ENCODE measurements around the gene VMO1. TPM values are rescaled to one million over a fixed set of nuclear protein-coding genes. Genes with fewer than 3 reads are reported as not detected.

VMO1 gene
- polyA plus RNA-seq, 1 donor from 2014 or later, result 1.6 TPM

DNA sequence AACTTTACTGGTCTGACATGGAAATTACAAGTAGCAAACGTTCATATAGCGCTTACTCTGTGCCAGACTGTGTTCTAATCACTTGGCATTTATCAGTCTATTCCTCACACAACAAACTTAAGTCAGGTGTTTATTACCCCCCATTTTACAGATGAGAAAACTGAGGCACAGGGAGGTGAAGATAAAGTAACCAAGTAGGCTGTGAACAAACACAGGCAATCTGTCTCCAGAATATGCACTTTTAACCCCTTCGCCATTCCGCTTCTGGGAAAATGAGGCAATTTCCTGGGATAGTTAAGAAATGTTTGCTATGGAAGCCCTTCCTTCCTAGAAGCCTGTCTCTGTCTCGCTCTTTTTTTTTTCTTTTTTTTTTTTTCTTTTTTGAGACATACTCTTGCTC, 34.2 kb downstream of the VMO1 start:
- no peak overlapping the region for H3K27ac ChIP-seq (ENCODE audit: low read length)
- H3K27me3 ChIP-seq (ENCODE audit: insufficient read depth, low read depth, low read length), result no peaks in the 10 kb centered on the region
- no peaks in the 10 kb centered on the region for H3K9me3 ChIP-seq (ENCODE audit: low read length)
- H3K4me2 ChIP-seq (ENCODE audit: low read length), result no peak overlapping the region
- H3F3A ChIP-seq (ENCODE audit: insufficient read depth, low read length, poor library complexity, severe bottlenecking), result no peaks in the 10 kb centered on the region
- no peak overlapping the region for H3K9ac ChIP-seq (ENCODE audit: low read length)
- no peaks in the 10 kb centered on the region for H4K20me1 ChIP-seq (ENCODE audit: insufficient read depth)
- H3K36me3 ChIP-seq (ENCODE audit: insufficient read depth, low read length), result no peaks in the 10 kb centered on the region
- TF ChIP-seq MXI1 (conservative IDR thresholded peaks at IDR 0.05; ENCODE audit: poor library complexity, severe bottlenecking) (no peak), EZH2 (IDR thresholded peaks at IDR 0.05; ENCODE audit: borderline replicate concordance, insufficient read depth, low read length, poor library complexity, severe bottlenecking) (no peak), TAF1 (IDR thresholded peaks at IDR 0.05; ENCODE audit: low read depth) (no peak), EP300 (conservative IDR thresholded peaks at IDR 0.05; ENCODE audit: poor library complexity, severe bottlenecking) (no peak), POLR2AphosphoS5 (IDR thresholded peaks at IDR 0.05) (no peak), RAD21 (conservative IDR thresholded peaks at IDR 0.05) (no peak), SMC3 (conservative IDR thresholded peaks at IDR 0.05; ENCODE audit: poor library complexity) (no peak), CTCF (IDR thresholded peaks at IDR 0.05; ENCODE audit: poor library complexity, severe bottlenecking) (no peak)
- no peak overlapping the region for H2AFZ ChIP-seq (ENCODE audit: low read depth, low read length)
- H3K9me2 ChIP-seq (ENCODE audit: insufficient read depth, low read length), result no peaks in the 10 kb centered on the region
- H3K79me2 ChIP-seq (replicated peaks; ENCODE audit: insufficient read depth, low read length), result no peaks in the 10 kb centered on the region
- H3K4me3 ChIP-seq (ENCODE audit: low read length), result no peak overlapping the region

- H3K4me2 ChIP-seq (ENCODE audit: low read length), result no peak overlapping the region
- H3K9me2 ChIP-seq (ENCODE audit: insufficient read depth, low read length), result no peaks in the 10 kb centered on the region
- TF ChIP-seq RAD21 (conservative IDR thresholded peaks at IDR 0.05) (no peak), SMC3 (conservative IDR thresholded peaks at IDR 0.05; ENCODE audit: poor library complexity) (no peak), CTCF (IDR thresholded peaks at IDR 0.05; ENCODE audit: poor library complexity, severe bottlenecking) (no peak), TAF1 (IDR thresholded peaks at IDR 0.05; ENCODE audit: low read depth) (no peak), EZH2 (IDR thresholded peaks at IDR 0.05; ENCODE audit: borderline replicate concordance, insufficient read depth, low read length, poor library complexity, severe bottlenecking) (no peak), POLR2AphosphoS5 (IDR thresholded peaks at IDR 0.05) (no peak), EP300 (conservative IDR thresholded peaks at IDR 0.05; ENCODE audit: poor library complexity, severe bottlenecking) (no peak), MXI1 (conservative IDR thresholded peaks at IDR 0.05; ENCODE audit: poor library complexity, severe bottlenecking) (no peak)
- TF ChIP-seq, protein P1, sequence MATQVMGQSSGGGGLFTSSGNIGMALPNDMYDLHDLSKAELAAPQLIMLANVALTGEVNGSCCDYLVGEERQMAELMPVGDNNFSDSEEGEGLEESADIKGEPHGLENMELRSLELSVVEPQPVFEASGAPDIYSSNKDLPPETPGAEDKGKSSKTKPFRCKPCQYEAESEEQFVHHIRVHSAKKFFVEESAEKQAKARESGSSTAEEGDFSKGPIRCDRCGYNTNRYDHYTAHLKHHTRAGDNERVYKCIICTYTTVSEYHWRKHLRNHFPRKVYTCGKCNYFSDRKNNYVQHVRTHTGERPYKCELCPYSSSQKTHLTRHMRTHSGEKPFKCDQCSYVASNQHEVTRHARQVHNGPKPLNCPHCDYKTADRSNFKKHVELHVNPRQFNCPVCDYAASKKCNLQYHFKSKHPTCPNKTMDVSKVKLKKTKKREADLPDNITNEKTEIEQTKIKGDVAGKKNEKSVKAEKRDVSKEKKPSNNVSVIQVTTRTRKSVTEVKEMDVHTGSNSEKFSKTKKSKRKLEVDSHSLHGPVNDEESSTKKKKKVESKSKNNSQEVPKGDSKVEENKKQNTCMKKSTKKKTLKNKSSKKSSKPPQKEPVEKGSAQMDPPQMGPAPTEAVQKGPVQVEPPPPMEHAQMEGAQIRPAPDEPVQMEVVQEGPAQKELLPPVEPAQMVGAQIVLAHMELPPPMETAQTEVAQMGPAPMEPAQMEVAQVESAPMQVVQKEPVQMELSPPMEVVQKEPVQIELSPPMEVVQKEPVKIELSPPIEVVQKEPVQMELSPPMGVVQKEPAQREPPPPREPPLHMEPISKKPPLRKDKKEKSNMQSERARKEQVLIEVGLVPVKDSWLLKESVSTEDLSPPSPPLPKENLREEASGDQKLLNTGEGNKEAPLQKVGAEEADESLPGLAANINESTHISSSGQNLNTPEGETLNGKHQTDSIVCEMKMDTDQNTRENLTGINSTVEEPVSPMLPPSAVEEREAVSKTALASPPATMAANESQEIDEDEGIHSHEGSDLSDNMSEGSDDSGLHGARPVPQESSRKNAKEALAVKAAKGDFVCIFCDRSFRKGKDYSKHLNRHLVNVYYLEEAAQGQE (IDR thresholded peaks at IDR 0.05; ENCODE audit: borderline replicate concordance), result no peak
- H3K9ac ChIP-seq (ENCODE audit: low read length), result no peak overlapping the region
- no peaks in the 10 kb centered on the region for H3F3A ChIP-seq (ENCODE audit: insufficient read depth, low read length, poor library complexity, severe bottlenecking)
- no peaks in the 10 kb centered on the region for H4K20me1 ChIP-seq (ENCODE audit: insufficient read depth)
- H2AFZ ChIP-seq (ENCODE audit: low read depth, low read length), result no peak overlapping the region
- H3K9me3 ChIP-seq (ENCODE audit: low read length), result no peaks in the 10 kb centered on the region
- no peak overlapping the region for H3K4me3 ChIP-seq (ENCODE audit: low read length)
- H3K27me3 ChIP-seq (ENCODE audit: insufficient read depth, low read depth, low read length), result peaks cover 4% of the 10 kb centered on the region
- H3K27ac ChIP-seq (ENCODE audit: low read length), result no peak overlapping the region
- no peaks in the 10 kb centered on the region for H3K79me2 ChIP-seq (replicated peaks; ENCODE audit: insufficient read depth, low read length)
- H3K36me3 ChIP-seq (ENCODE audit: insufficient read depth, low read length), result no peaks in the 10 kb centered on the region
Measured at GRCh38 chr17:4750606-4751005, 35.6 kb downstream of the VMO1 start.
